PFSK-1 (cell line): ENCODE data around the gene MX1.

Experiments
- POLR2AphosphoS5 ChIP-seq: IDR thresholded peaks from 2 replicates; pipeline ENCODE4 v1.6.1; 2012; ENCODE audit warnings: low read depth, mild to moderate bottlenecking, control low read depth, low read length, moderate library complexity
- REST ChIP-seq, 2 experiments: IDR thresholded peaks; 2 replicates each; pipeline versions ENCODE4 v1.6.1 to v1.8.0; 2011 to 2012; ENCODE audit warnings: low read depth in 2 of 2, low read length in 2 of 2, control low read depth in 1 of 2, inconsistent platforms in 1 of 2, mild to moderate bottlenecking in 1 of 2, moderate library complexity in 1 of 2; ENCODE audit not compliant: insufficient read depth in 1 of 2
- SIN3A ChIP-seq: IDR thresholded peaks from 2 replicates; pipeline ENCODE4 v1.6.1; 2012; ENCODE audit warnings: mild to moderate bottlenecking, low read length, moderate library complexity, borderline replicate concordance; ENCODE audit not compliant: insufficient read depth

- TF ChIP-seq SIN3A (no peak), POLR2AphosphoS5 (no peak), REST (IDR thresholded peaks at IDR 0.05; ENCODE audit: insufficient read depth in 1 of 2, low read depth in 2 of 2, low read length in 2 of 2) (no peak)
These were observed 55.2 kb downstream of the MX1 start for GRCh38 chr21:41481191-41481590.
